T-helper 2 cell (primary cell): ENCODE measurements around the gene DNAJB2.
"Not testable (repeated sequence)": the region's sequence is repeated elsewhere in the genome, so short reads cannot be mapped to it uniquely, and the experiment has no call there.

Experiments used
- DNase-seq, 5 experiments: peaks; one replicate each; pipeline versions ENCODE4 v3.0.0 to v3.0.0-alpha.2; 2012 to 2022

Gene DNAJB2

DNA sequence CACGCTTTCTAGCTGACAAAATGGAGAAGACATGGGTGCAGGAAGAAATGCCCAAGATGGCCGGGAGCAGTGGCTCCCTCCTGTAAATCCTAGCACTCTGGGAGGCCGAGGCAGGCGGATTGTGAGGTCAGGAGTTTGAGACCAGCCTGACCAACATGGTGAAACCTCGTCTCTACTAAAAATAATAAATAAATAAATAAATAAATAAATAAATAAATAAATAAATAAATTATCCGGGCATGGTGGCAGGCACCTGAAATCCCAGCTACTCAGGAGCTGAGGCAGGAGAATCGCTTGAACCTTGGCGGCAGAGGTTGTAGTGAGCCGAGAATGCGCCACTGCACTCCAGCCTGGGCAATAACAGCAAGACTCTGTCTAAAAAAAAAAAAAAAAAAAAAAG, 20.2 kb upstream of the DNAJB2 start:
- not testable (repeated sequence) for DNase-seq

DNA sequence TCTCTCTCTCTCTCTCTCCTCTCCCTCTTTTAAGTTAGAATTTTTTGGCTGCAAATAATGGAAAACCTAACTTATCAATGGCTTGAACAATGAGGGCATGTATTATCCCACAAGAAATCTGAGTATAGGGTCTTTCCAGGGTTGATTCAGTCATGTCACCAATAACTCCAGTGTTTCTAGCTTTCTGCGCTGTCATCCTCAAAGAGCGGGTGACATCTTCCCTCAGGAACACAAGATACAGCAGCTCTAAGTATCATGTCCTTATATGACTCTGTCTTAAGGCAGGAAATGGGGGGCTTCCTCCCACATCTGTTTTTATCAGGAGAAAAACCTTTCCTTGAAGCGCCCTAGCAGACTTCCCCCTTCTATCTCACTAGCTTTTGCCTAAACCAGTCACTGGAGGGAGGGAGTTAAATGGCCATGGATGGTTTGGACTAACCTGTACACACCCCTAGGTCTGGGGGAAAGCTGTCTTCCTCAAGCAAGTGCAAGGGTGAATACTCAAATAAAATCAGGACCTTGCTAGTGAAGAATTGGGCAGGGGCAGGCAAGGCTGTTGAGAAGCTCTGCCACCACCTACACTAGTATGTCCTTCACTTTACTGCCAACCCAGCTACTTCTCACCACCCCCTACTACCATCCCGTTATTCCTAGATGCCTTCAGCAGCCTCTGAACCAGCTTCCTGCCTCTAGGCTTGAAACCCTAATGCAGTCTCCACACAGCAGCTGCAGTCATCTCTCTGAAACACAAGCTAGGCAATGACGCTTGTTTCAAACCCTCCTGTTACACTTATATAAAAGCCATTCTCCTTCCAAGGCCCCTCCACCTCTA, 17.9 kb upstream of the DNAJB2 start:
- no peak for DNase-seq

- DNase-seq: no peak
Measured at GRCh38 chr2:219266232-219266631, 12.9 kb upstream of the DNAJB2 start.

DNA sequence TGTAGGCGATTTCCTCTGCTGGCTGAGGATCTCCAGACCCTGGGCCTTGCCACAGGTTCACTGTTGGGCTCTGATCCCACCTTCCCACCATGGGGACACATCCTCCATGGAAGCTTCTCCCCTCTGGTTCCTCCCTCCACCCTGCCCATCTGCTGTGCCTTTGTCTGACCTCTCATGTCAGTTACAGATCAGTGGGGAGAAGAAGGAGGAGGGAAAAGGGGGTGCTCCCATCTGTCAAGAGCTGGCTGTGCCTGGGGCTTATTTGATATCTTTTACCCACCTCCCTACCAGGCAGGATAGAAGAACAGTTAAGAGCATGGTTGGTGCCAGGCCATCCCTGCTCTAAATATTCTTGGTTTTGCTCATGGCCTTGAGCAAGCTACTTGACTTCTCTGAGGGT, 12.3 kb upstream of the DNAJB2 start:
- no peak for DNase-seq

GRCh38 chr2:219268294-219268693, 10.9 kb upstream of the DNAJB2 start:
- DNase-seq: no peak

DNA sequence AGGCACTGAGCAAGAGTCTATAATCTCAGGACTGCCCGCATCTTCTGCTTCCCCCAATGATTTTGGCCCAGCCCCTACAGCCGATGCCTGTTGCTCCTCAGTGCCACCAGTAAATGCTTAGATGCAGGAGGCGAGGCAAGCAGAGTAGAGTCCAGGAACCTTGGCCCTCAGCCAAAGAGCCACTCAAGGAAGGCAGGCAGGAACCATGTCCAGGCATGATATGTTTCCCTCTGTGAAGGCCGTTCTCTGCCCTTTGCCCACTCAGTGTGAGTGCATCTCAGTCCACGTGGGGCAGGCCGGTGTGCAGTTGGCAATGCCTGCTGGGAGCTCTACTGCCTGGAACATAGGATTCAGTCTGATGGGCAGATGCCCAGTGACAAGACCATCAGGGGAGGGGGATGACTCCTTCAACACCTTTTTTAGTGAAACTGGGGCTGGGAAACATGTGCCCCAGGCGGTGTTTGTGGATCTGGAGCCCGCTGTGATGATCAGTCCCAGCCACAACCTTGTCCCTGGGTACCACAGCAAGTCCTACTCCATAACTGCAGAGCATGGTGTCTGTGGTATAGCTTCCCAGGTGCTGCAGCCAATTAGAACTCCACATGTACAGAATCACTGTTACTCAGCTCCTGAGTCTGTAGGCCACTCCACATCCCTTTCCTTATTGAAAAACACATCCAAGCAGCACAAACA, 9.7 kb upstream of the DNAJB2 start:
- DNase-seq: no peak

- no peak for DNase-seq
Measured at GRCh38 chr2:219270055-219270372, 9.2 kb upstream of the DNAJB2 start.

- no peak for DNase-seq
Measured at GRCh38 chr2:219271021-219271420, 8.1 kb upstream of the DNAJB2 start.

DNA sequence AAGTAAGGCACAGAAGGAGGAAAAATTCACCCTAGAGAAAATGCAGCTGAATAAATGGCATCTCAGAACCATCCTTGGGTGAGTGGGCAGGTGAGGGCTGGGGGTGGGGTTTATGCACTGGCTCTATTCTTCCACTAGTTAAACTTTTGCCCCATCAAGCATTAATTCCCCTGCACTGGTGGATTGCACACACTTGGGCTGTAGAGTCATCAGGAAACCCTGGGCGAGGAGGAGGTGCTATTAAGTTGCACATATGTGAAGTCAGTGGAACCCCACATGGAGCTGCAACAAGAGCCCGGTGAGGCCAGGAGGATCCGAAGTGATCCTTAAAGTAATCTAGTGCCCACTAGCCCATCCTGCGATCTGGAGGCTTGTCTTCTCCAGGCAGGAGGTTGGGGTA, 6.8 kb upstream of the DNAJB2 start:
- DNase-seq: no peak

- DNase-seq: no peak
Measured at GRCh38 chr2:219272995-219273394, 6.2 kb upstream of the DNAJB2 start.

DNA sequence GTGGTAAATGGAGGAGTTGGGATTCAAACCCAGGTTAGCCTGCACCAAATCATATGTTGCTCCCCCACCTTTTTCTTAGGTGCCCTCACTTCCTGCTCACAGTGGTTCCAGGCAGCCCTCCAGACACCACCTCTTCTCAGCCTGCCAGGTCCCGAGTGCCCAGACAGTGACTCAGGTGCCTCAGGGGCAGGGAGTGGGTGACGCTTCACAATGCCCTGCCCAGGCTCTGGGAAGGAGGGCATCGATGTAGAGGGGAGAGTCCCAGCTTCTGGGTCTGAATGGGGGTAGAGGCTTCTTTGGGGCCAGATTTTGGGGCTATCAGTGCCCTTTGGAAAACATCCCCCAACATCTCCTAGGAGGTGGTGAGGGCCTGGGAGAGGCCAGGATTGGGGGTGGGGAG, 5.2 kb upstream of the DNAJB2 start:
- no peak for DNase-seq

DNA sequence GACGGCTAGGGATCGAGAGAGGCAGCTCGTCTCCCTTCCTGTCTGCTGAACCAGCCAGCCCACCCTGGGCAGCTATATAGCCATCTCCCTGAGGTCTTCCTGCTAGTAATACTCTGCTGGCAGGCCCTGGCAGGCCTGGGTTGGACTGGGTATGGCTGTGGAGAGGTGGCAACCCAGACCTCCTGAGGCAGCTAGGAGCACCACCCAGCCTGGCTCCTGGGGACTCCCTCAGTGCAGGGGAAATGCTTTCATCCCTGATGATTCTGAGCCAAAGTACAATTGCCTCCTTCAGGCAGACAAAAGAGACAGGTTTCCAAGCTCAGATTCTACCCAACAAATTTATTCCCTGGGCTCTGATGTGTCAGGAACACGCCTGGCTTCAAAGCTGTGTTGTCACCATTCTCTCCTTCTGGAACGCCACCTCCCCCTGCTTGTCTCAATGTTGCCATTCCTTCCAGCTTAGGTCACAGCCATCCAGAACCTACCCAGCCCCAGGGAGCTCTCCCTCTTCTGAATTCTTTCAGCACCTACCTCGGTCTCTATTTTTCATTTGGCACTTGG, 4.7 kb upstream of the DNAJB2 start:
- DNase-seq: no peak

DNA sequence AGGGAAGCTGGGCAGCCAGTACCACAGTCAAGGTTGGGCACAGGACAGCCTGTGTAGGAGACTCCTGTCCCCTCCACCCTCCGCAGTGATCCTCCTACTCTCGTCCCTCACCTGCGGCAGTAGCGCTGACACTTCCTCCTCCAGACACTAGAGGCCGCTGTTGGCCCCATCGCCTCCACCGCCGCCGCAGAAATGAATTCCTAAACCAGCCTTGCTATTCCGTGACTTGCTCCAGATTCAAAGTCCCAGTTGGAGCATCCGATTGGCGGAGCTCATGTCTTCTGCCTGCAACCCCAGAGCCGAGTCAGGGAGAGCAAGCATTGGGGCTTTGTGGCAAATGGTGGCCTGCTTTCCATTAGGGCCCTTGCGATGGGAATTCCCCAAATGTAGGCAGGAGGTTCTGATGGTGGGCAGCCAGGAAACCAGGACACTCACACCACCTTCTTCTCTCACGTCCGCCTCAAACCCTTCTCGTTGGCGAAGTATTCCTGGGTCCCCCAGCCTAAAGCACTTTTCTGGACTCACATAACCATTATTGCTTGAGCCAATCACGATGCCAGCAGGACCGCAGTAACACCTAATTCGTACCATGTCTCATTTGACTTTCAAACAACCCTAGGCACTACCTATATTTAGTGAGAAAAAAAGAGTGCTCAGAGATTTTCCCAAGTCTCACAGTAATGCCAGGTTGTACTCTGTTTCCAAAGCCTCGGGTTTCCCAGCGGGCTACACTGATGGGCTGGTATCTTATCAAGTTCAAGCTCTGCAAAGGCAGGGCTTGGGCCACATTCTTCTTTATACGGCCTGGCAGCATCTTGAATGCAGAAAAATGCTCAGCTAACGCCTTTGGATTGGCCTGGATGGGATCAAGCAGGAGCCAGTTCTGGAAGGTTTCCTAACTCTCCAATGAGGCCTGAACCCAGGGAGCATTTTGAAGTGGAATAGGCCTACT, 1.2 kb upstream of the DNAJB2 start:
- peak; percentile 45 to 68 (median 63) for DNase-seq

DNA sequence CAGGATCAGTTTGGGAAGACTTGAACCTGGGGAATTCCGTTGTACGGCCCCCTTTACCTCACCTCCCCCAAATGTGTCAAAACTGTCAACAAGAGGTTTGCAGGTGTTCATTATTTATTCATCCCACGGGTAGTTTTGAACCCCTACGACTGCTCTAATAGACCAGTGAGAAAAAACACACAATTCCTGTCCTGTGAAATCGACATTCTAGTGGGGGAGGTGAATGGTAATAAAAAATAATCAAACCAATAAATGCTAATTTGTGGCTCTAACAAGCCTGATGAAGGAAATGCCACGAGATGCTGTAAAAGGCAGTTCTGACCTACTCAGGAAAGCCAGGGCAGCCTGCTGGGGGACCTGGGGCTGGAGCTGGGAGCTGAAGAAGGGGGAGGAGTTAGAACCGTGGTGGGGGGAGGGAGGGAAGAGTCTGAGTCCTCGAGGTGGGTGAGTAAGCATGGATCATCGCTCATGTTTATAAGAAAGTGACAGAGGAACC, 463 bp upstream of the DNAJB2 start:
- DNase-seq: no peak

GRCh38 chr2:219279916-219280516, 850 bp downstream of the DNAJB2 start:
- DNase-seq: no peak

DNA sequence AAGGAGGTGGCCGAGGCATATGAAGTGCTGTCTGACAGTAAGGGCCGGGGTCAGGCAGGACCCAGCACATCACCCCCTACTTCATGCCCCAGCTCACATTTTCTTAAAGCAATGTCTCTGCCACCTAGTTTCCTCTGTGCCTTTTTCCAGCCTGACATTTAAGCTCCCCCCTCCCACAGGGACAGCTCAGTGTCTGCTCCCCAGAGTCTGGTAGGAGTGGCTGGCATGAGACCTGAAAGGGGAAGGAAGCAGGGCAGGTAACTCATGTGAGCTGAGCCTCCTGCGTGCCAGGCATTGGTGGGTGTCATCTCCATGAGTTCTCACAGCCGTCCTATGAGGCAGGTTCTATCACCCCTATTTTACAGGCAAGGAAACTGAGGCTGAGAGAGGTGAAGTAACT, 1.5 kb downstream of the DNAJB2 start:
- DNase-seq: no peak

GRCh38 chr2:219281588-219281987, 2.4 kb downstream of the DNAJB2 start:
- no peak for DNase-seq

- no peak for DNase-seq
Measured at GRCh38 chr2:219282375-219282774, 3.2 kb downstream of the DNAJB2 start.

DNA sequence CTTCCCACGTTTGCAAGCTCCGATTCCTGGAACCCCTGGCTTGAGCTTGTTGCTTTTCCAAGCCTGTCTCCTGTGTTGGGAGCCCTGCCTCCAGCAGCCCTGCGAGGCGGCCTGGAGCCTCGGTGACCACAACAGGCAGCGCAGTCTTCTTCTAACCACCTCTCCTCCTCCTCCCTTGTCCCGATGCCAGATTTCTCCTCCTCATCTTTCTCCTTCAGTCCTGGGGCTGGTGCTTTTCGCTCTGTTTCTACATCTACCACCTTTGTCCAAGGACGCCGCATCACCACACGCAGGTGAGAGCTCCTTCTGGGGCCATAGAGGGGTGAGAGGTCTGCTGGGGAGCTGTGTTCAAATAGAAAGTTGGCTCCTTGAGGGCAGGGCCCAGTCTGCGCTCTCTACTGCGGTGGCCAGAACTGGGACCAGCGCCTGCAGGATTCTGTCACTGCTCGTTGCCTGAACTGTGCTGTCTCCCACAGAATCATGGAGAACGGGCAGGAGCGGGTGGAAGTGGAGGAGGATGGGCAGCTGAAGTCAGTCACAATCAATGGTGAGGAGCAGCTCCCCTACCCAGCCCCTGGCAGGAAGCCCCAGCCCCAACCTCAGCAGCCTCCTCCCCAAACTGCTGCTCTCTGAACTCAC, 3.9 kb downstream of the DNAJB2 start:
- no peak for DNase-seq

- DNase-seq: no peak
Measured at GRCh38 chr2:219284501-219285372, 5.6 kb downstream of the DNAJB2 start.

- DNase-seq: no peak
Measured at GRCh38 chr2:219285373-219285735, 6.2 kb downstream of the DNAJB2 start.
